HG02943 (cell line): ENCODE measurements around the gene PAEP.
"Not testable (repeated sequence)": the region's sequence is repeated elsewhere in the genome, so short reads cannot be mapped to it uniquely, and the experiment has no call there.

Experiments
- ATAC-seq: cut with Tn5 transposase; IDR thresholded peaks from one replicate; pipeline ENCODE4 v1.9.1; 2021; ENCODE audit warnings: mild to moderate bottlenecking, low read depth, moderate library complexity; ENCODE audit not compliant: unreplicated experiment

Gene PAEP

GRCh38 chr9:135549478-135550343, 11.8 kb upstream of the PAEP start:
- not testable (repeated sequence) for ATAC-seq

GRCh38 chr9:135550344-135550918, 11.1 kb upstream of the PAEP start:
- ATAC-seq, result no peak

GRCh38 chr9:135551031-135551430, 10.5 kb upstream of the PAEP start:
- no peak for ATAC-seq

GRCh38 chr9:135551456-135551855, 10.1 kb upstream of the PAEP start:
- no peak for ATAC-seq

- ATAC-seq, result no peak
These were observed 9.4 kb upstream of the PAEP start for GRCh38 chr9:135552021-135552697.

- no peak for ATAC-seq
These were observed 8.8 kb upstream of the PAEP start for GRCh38 chr9:135552698-135553171.

GRCh38 chr9:135554718-135555117, 6.8 kb upstream of the PAEP start:
- ATAC-seq, result no peak

- no peak for ATAC-seq
These were observed 6.4 kb upstream of the PAEP start for GRCh38 chr9:135555203-135555602.

GRCh38 chr9:135555910-135556309, 5.6 kb upstream of the PAEP start:
- no peak for ATAC-seq

- ATAC-seq, result no peak
These were observed 1.9 kb upstream of the PAEP start for GRCh38 chr9:135559606-135560005.

GRCh38 chr9:135562235-135562745, 734 bp downstream of the PAEP start:
- no peak for ATAC-seq

- ATAC-seq, result no peak
These were observed 1.5 kb downstream of the PAEP start for GRCh38 chr9:135563039-135563476.

GRCh38 chr9:135563858-135564257, 2.3 kb downstream of the PAEP start:
- ATAC-seq, result no peak

- ATAC-seq, result no peak
These were observed 3.6 kb downstream of the PAEP start for GRCh38 chr9:135565141-135565628.

GRCh38 chr9:135565636-135566035, 4.1 kb downstream of the PAEP start:
- ATAC-seq, result no peak

- no peak for ATAC-seq
These were observed 5.0 kb downstream of the PAEP start for GRCh38 chr9:135566552-135566951.

GRCh38 chr9:135567311-135567710, 5.8 kb downstream of the PAEP start:
- ATAC-seq, result no peak

- no peak for ATAC-seq
These were observed 6.5 kb downstream of the PAEP start for GRCh38 chr9:135568026-135568425.

- ATAC-seq, result no peak
These were observed 8.9 kb downstream of the PAEP start for GRCh38 chr9:135570456-135570855.

GRCh38 chr9:135572233-135572632, 10.7 kb downstream of the PAEP start:
- ATAC-seq, result no peak

GRCh38 chr9:135573124-135573523, 11.6 kb downstream of the PAEP start:
- no peak for ATAC-seq
